Mammary epithelial cell (primary cell): ENCODE data around the gene KLHL8.

Source experiments
- CTCF ChIP-seq, 2 donors: IDR thresholded peaks in 1 of 2; conservative IDR thresholded peaks in 1 of 2; 2 replicates each; pipeline ENCODE4 v1.5.1; 2011 to 2012; ENCODE audit warnings: inconsistent platforms in 2 of 2, low read length in 2 of 2, mild to moderate bottlenecking in 2 of 2, control low read depth in 1 of 2, low read depth in 1 of 2; ENCODE audit not compliant: insufficient read depth in 1 of 2; ENCODE audit errors: extremely low read depth in 1 of 2
- EZH2 ChIP-seq: IDR thresholded peaks from 2 replicates; pipeline ENCODE4 v1.6.1; 2012; ENCODE audit warnings: low read length, inconsistent platforms, borderline replicate concordance

GRCh38 chr4:87153078-87153870 lies 67.1 kb downstream of the KLHL8 start:
- TF ChIP-seq CTCF (conservative IDR thresholded peaks at IDR 0.05 in 1 of 2, IDR thresholded peaks at IDR 0.05 in 1 of 2; ENCODE audit: extremely low read depth in 1 of 2, insufficient read depth in 1 of 2, low read depth in 1 of 2, low read length in 2 of 2) (no peak), EZH2 (no peak)
